GM18951 (cell line): ENCODE results near the gene TMEM179.

Source experiments
- POLR2A ChIP-seq: IDR thresholded peaks from 4 replicates; pipeline ENCODE4 v1.6.1; 2011; ENCODE audit warnings: mild to moderate bottlenecking; ENCODE audit not compliant: insufficient read length, insufficient read depth; ENCODE audit errors: extremely low read depth
- in situ Hi-C: fragments of 300-500 bp; cut with MboI; formaldehyde crosslinking; loops from one replicate; pipeline ENCODE4 v1.12.0; 2022; ENCODE audit warnings: low sequenced_read_pairs, mixed read lengths, inconsistent platforms; ENCODE audit not compliant: unreplicated experiment

Gene TMEM179

DNA sequence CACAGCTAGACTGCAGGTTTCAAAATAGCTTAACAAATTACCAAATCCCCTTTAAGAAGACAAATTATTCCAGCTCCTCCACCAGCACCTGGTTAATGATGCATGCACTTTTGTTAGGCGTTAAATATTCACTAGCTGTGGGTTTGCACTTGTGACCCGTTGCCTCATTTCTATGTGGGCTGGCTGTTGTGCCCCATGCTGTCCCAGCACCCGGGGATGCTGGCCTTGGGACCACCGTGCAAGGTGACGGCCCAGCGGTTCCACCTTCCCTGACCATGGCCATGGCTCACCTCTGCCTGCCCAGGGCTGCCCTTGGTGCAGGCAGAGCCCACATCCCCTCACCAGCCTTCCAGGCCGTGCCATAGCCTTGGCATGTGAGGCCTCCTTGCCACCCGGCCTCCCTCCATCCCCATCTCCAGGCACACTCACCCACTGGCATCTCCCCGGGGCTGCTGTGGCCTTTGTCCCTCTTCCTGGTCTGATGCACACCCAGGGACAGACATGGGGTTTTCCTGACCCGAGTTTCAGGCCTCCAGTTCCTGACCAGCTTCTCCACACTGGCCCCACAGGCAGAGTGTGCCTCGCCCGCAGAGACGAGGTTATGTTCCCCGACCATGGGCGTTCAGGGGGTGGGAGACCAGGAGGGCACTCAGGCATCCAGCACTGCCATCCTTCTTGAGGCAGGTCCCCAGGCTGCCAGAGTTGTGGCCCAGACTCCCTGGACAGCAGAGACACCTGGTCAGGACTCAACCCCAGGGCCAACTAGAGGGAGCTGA lies 45.4 kb downstream of the TMEM179 start:
- no peak for TF ChIP-seq POLR2A
- in situ Hi-C loops, result no loop called here

DNA sequence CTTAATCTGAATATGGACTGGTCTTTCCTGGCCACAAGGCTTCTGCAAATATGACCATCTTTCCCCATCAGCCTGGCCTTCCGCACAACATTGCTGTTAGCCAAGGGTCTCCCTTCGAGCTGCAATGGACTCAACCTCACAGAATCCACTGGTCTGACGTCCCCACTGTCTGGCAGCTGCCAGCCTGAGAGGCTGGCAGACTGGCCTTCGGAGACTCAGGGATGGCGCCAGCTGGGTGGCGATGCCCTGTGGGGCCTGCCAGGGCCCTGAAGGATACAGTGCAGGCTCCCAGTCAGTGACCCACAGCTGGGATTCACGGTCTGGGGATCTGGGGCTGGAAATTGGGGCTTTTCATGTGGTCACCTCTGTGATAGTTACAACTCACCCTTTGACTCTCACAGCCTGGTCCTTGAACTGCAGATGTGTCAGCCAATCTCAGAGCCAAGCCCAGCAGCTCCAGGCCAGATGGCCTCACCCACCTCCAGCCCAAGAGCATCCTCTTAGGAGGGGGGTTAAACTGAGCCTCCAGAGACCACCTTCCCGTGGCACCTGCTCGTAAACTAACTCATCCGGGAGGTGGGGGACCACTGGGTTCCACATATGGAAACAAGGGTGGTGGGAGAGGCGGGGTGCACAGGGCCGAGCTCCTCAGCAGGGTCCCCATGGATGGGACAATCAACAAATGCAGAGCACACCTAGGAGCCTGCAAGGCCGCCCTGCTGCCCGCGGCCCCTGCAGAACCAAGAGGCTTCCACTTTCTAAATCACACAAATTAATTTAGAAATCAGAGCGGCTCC lies 46.1 kb downstream of the TMEM179 start:
- no peak for TF ChIP-seq POLR2A
- in situ Hi-C loops, result no loop called here

DNA sequence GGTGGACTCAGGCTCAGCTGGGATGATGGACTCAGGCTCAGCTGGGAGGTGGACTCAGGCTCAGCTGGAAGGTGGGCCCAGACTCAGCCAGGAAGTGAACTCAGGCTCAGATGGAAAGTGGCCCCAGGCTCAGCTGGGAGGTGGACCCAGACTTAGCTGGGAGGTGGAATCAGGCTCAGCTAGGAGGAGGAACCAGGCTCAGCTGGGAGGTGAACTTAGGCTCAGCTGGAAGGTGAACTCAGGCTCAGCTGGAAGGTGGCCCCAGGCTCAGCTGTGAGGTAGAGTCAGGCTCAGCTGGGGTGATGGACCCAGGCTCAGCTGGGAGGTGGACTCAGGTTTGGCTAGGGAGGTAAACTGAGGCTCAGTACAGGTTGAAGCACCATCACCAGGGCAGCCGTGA lies 46.8 kb downstream of the TMEM179 start:
- in situ Hi-C loops, result no loop called here
- no peak for TF ChIP-seq POLR2A

DNA sequence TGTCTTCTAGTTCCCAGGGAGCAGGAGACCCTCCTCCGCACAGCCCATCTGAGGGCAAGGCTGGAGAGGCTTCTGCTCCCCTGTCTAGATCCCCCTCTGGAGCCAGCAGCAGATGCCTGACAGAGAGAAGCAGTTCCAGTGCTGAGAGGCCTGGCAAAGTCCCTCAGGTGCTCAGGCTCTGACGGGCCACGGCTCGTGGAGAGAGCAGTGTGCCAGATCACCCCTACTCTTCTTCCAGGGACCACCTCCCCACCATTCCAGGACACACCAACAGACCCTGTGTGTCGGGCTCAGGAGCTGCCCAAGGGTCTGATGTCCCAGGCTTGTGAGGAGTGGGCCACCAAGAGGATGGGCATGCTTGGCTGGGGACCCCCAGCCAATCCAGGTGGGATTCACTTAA lies 47.5 kb downstream of the TMEM179 start:
- in situ Hi-C loops, result no loop called here
- no peak for TF ChIP-seq POLR2A

DNA sequence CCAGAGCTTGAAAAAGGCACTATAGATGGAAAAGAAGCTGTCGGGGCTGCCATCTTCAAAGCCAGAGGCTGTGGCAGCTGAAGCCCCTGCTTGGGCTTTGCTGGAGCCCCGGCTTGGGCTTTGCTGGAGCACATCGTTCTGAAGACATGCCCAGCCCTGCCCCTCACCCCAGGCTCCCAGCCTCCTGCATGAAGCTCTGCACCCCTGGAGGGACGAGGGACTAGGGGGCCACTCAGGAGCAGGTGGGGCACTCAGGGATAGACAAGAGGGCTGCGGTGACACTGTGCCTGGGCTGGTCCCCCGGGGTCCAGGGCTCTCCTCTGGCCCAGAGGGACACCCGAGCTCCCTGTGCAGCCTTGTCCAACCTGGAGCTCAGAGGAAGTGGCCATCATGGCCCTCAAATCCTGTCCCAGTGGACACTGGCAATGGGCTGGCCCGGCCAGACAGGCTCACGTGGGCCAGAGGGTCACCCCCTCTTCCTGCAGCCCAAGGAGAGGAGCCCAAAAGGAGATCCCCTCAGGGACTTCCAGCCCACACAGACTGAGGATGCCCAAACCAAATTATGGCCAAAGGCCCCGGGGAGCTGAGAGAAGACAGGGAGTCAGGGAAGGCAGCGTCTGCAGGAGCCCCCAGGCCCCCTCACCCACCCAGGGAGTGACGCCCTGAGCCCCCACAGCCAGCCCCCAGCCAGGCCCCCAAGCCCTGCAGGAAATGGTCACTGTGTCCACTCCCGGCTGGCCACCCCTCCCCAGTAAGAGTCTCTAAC lies 48.1 kb downstream of the TMEM179 start:
- TF ChIP-seq POLR2A, result no peak
- in situ Hi-C loops, result no loop called here

DNA sequence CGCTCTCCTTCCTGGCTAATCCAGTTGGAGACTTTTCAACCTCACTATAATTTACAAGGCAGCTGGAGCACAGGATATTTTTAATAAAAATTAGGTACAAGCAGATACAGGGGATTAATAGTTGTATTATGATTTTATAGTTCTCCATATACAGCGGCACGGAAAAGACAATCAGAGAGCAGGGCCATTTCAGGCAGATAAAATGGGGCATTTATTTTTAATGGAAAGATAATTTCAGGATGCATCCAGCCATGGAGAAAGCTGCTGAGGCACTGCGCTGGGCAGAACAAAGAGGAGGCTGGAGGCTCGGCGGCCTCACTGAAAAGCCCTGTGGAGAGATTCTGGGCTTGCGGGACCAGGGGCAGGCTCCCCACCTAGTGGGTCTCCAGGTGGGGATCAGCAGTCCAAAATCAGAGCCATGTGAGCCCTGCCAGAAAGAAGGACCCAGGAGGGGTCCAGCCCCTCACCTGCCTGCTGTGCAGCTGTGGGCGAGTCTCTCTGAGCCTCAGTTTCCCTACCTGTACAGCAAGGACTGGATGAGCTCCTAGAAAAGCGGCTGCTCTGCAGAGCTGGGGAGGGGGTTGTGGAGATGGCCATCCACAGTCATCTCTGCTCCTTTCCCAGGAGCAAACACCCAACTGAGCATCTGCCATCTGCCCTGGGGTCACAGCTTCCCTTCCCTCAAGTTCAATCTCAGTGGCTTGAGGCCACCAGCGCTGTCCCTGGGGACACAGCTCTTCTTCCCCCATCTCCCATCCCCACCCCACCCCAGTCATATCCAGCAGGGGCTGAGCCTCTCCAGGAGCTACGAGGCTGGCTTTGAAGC lies 48.9 kb downstream of the TMEM179 start:
- TF ChIP-seq POLR2A, result no peak
- in situ Hi-C loops, result no loop called here

DNA sequence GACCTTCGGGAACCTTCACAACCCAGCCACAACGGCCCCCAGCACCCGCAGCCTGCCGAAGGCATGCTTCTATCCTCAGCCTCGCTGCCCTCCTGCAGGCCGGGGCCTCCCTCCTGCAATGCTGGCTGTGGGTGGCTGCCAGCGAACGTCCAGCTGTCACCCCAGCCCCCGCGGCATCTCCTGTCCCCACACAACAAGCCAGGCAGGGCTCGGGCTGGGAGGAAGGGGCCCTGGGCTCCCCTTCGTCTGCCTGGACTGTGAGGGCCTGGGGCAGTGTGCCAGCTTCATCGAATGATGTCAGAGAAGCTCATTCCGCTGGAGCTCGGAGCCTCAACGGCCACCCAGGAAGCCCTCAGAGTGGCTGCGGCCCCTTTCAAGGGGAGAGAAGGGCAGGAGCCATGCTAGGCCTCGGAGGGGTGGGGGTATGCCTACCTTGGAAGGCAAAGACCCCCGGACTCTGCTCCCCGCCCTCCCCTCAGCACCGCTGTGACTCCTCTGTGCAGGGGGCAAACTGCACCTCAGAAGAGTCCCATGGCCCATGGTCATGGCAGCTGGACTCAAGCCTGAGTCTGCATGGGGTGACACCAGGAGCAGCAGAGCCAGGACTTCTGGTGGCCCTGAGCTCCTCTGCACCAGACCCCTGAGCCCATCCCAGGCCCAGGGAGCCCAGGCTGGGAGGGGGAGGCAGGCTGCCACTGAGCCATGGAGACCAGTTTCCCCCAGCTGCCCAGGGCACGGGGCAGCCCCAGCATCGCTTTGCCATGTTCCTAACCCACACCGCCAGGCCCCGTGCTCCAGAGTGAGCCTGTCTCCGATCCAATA lies 49.8 kb downstream of the TMEM179 start:
- no peak for TF ChIP-seq POLR2A
- in situ Hi-C loops, result no loop called here

DNA sequence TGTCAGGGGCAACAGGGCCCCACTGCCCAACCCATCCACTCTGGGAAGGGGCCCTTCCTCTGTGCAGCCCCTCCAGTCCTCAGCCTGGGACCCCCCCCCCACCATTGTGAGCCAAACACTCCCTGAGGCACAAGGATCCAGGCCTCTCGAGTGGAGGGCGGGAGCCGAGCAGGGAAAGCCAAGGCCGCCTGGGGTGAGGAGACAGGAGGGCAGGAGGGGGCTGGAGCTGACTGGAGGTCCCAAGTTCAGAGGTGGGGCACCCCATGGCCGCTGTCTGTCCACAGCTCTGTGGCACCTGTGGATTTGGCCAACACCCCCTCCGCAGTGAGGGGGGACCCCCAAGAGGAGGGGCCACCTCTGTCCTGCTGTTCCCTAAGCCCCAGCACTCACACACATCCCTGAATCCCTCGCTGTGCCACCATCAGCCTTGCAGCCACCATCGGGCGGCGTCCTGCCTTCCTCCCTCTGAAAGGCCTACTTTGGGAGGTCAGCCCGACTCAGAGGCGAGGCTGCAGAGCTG lies 50.4 kb downstream of the TMEM179 start:
- TF ChIP-seq POLR2A, result no peak
- in situ Hi-C loops, result no loop called here

DNA sequence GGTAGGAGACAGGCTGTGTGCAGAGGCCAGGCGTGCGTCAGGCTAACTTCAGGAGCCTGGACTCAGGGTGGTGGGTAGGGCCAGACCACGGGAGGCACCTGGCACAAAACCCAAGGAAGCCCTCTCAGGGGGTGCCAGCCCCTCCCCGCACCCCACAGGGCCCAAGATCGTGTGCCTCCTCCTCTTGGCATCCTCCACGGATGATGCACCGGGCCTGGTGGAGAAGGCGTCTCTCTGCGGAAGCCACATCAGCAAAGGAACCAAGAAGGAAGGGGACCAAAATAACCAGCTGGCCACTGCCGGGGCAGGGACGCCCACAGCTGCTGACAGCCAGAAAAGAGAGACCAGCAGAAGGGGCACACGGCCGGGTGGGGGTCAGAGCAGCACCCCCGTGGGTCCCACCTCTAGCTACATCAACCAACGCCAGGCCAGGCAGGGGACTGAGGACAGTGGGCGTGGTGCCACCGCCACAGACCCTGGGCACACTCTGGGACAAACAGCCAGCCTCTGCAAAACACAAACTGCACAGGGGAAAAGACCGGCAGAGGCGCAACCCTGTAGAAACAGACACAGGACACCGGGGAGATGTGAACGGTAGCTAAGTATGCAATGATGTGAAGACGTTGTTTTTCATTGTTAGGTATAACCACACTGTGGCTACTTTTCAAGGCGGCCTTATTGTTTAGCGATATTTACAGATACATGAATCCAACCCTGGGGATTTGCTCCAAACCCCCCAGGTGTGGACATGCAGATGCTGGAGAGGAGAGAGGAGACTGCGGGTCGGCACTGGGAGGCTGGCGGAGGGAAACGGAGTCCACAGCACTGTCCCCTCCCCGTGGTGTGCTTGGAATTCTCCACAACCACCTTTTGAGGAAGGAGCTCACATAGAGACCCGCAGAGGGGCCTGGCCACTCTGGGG lies 51.1 kb downstream of the TMEM179 start:
- in situ Hi-C loops, result no loop called here

DNA sequence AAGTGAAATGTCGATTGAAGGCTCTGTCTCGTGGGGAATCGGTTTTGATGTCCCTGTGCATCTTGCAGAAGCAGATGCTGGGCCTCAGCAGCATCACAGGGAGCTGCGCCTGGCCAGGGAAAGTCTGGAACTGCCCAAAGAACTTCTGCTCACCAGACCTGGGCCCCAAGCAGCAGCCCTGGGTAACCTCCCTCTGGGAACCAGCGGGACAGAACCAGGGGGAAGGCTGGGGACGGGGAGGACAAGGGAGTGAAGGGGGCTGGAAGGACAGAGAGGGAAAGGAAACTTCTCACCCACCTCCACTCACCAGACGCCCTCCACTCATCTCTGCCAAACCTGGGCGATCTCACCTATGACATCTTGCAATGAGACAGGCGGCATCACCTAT lies 51.8 kb downstream of the TMEM179 start:
- in situ Hi-C loops, result no loop called here
- TF ChIP-seq POLR2A, result no peak

More for the DNA sequence above, 51.1 kb downstream of the TMEM179 start:
- TF ChIP-seq POLR2A, result no peak
